GM12864 (cell line): ENCODE data around the gene ADARB1.

Source experiments
- DNase-seq: peaks from one replicate; pipeline ENCODE4 v3.0.0-alpha.2; 2011; ENCODE audit warnings: low read depth
- H3K4me3 ChIP-seq: 2 replicates; pipeline ENCODE4 v1.5.1; 2011; ENCODE audit warnings: mild to moderate bottlenecking, low read depth, low read length, control low read depth
- CTCF ChIP-seq: IDR thresholded peaks from 2 replicates; pipeline ENCODE4 v1.5.1; 2011; ENCODE audit warnings: low read depth, mild to moderate bottlenecking, moderate library complexity, low read length, control low read depth, inconsistent platforms; ENCODE audit errors: missing control alignments

The ADARB1 gene

GRCh38 chr21:45105906-45106485 lies 31.6 kb downstream of the ADARB1 start:
- TF ChIP-seq CTCF: no peak
- H3K4me3 ChIP-seq: no peak overlapping the region
- DNase-seq: no peak

- H3K4me3 ChIP-seq: no peak overlapping the region
- no peak for TF ChIP-seq CTCF
- DNase-seq: no peak
Measured at GRCh38 chr21:45108034-45108790, 33.8 kb downstream of the ADARB1 start.

- TF ChIP-seq CTCF: no peak
- H3K4me3 ChIP-seq: no peak overlapping the region; the same call in none of the 2 replicates
Measured at GRCh38 chr21:45108808-45109781, 34.7 kb downstream of the ADARB1 start.

GRCh38 chr21:45109831-45110492 lies 35.6 kb downstream of the ADARB1 start:
- TF ChIP-seq CTCF: no peak
- peak; percentile 92 for DNase-seq
- no peak overlapping the region; the same call in 1 of the 2 replicates for H3K4me3 ChIP-seq

More at GRCh38 chr21:45108808-45109781, 34.7 kb downstream of the ADARB1 start:
- DNase-seq: no peak

GRCh38 chr21:45110873-45111624 lies 36.7 kb downstream of the ADARB1 start:
- DNase-seq: no peak
- peak overlapping the region; percentile 30; the same call in 1 of the 2 replicates for H3K4me3 ChIP-seq
- no peak for TF ChIP-seq CTCF

- H3K4me3 ChIP-seq: peak overlapping the region; percentile 6; the same call in 1 of the 2 replicates
- DNase-seq: no peak
Measured at GRCh38 chr21:45111703-45112102, 37.3 kb downstream of the ADARB1 start.

More at GRCh38 chr21:45111703-45112102, 37.3 kb downstream of the ADARB1 start:
- TF ChIP-seq CTCF: no peak
